ENCODE data around the gene HOXA13. TPM values are rescaled to one million over a fixed set of nuclear protein-coding genes. Genes with fewer than 3 reads are reported as not detected.

HOXA13 gene
- polyA plus RNA-seq, 4 donors, result 0.01 TPM; not detected in 3

- peaks cover 0 to 19% of the 10 kb centered on the region in 2 donors for H3K9me3 ChIP-seq (ENCODE audit: control insufficient read depth in 2 of 2, insufficient read depth in 1 of 2, low read depth in 1 of 2, low read length in 1 of 2)
- H3K4me1 ChIP-seq (ENCODE audit: control insufficient read depth in 3 of 3, insufficient read depth in 2 of 3, low read depth in 1 of 3, low read length in 2 of 3), result peaks cover 0 to 5% (median 0%) of the 10 kb centered on the region in 3 donors
- H3K36me3 ChIP-seq (ENCODE audit: control insufficient read depth in 3 of 3, insufficient read depth in 2 of 3, low read depth in 1 of 3, low read length in 3 of 3), result peaks cover 0 to 9% (median 0%) of the 10 kb centered on the region in 3 donors
- FAIRE-seq (no peak), DNase-seq (peak in 1 of 2 donors; percentile 66)
- peak overlapping the region in 1 of 3 donors; percentile 61 for H3K27ac ChIP-seq (ENCODE audit: low read depth in 1 of 3, low read length in 2 of 3)
- WGBS, 3 donors, result 13 to 20% (median 13%) methylated on average over 25 of the region's 25 CpGs
- H3K4me3 ChIP-seq (ENCODE audit: low read depth in 1 of 3, low read length in 3 of 3), result peak overlapping the region in 1 of 3 donors; percentile 42
- H3K27me3 ChIP-seq (ENCODE audit: control insufficient read depth in 3 of 3, insufficient read depth in 3 of 3, low read length in 3 of 3), result peaks cover 19 to 93% (median 84%) of the 10 kb centered on the region in 3 donors
Measured at GRCh38 chr7:27168265-27168947, 31.5 kb downstream of the HOXA13 start.

DNA sequence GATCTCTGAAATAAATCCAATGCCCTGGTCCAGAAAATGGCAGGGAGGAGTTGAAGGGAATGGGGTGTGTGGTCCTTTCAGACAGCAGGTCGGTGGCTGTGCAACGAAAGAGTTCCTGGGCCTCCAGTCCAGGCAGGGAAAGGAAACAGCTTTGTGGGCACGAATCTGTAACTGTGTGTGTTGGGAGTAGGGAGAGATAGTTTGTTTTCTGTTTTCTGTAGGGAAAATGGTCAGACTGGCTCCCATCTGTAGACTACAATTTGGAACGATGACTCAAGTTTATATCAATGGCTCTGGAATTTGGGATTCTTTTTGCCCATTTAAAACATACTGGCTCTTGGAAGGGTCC, 32.0 kb downstream of the HOXA13 start:
- peaks cover 0 to 5% (median 0%) of the 10 kb centered on the region in 3 donors for H3K4me1 ChIP-seq (ENCODE audit: control insufficient read depth in 3 of 3, insufficient read depth in 2 of 3, low read depth in 1 of 3, low read length in 2 of 3)
- peaks cover 18 to 95% (median 82%) of the 10 kb centered on the region in 3 donors for H3K27me3 ChIP-seq (ENCODE audit: control insufficient read depth in 3 of 3, insufficient read depth in 3 of 3, low read length in 3 of 3)
- H3K27ac ChIP-seq (ENCODE audit: low read depth in 1 of 3, low read length in 2 of 3), result peak overlapping the region in 1 of 3 donors; percentile 61
- FAIRE-seq (no peak), DNase-seq (no peak)
- H3K36me3 ChIP-seq (ENCODE audit: control insufficient read depth in 3 of 3, insufficient read depth in 2 of 3, low read depth in 1 of 3, low read length in 3 of 3), result peaks cover 0 to 11% (median 0%) of the 10 kb centered on the region in 3 donors
- H3K9me3 ChIP-seq (ENCODE audit: control insufficient read depth in 2 of 2, insufficient read depth in 1 of 2, low read depth in 1 of 2, low read length in 1 of 2), result peaks cover 0 to 19% of the 10 kb centered on the region in 2 donors
- 26 to 31% (median 28%) methylated on average over 4 of the region's 4 CpGs for WGBS, 3 donors
- peak overlapping the region in 2 of 3 donors; percentile 9 to 42 for H3K4me3 ChIP-seq (ENCODE audit: low read depth in 1 of 3, low read length in 3 of 3)

DNA sequence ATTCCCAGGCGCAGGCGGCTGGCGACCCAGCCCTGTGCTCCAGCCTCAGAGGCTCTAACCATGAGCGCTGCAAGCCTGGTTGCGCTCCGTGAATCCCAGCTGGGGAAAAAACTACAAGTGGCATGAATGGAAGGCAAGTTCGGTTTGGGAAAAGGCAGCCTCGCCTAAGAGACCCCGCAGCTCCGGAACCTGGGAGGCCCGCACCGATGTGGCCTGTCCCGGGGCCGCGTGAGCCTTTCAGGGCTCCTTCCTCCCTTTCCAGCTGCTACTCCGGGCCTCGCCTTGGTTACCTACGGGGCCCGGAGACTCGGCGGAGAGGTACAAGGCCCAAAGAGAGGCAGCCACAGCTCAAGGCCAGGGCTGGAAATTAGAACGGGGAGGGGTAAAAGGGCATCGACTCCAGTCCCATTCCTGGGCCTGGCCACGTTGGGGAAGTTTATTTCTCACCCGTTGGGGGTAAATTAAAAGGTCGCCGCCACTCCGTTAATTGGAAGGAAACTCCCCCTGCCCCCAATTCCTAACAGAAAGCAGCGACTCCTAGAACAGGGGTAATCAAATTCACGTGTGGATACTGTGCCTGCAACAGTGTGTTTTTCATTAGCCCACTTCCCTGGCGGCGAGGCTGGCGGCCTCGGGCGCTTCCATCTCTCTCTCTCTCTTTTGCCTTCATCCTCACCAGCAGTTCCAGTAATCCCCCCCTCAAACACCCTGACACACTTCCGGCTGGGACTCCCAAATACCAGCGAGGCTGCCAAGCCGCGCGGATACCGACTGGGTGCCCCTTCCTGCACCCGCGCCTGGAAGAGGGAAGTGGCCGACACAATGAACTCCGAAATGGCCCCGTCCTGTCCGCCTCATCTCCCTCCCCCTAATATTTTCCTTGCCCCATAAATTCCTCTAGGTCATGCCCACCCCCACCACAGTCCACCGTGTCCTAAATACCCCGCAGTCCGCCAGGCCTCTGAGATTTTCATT, 33.1 kb downstream of the HOXA13 start:
- Histone ChIP-seq H3K36me3 (ENCODE audit: control insufficient read depth in 3 of 3, insufficient read depth in 2 of 3, low read depth in 1 of 3, low read length in 3 of 3) (peaks cover 0 to 14% (median 0%) of the 10 kb centered on the region in 3 donors), H3K4me1 (ENCODE audit: control insufficient read depth in 3 of 3, insufficient read depth in 2 of 3, low read depth in 1 of 3, low read length in 2 of 3) (peaks cover 0 to 5% (median 0%) of the 10 kb centered on the region in 3 donors), H3K9me3 (ENCODE audit: control insufficient read depth in 2 of 2, insufficient read depth in 1 of 2, low read depth in 1 of 2, low read length in 1 of 2) (peaks cover 0 to 19% of the 10 kb centered on the region in 2 donors), H3K4me3 (ENCODE audit: low read depth in 1 of 3, low read length in 3 of 3) (peak overlapping the region in 2 of 3 donors; percentile 40 to 48), H3K27me3 (ENCODE audit: control insufficient read depth in 3 of 3, insufficient read depth in 3 of 3, low read length in 3 of 3) (peaks cover 17 to 95% (median 75%) of the 10 kb centered on the region in 3 donors), H3K27ac (ENCODE audit: low read depth in 1 of 3, low read length in 2 of 3) (peak overlapping the region in 1 of 3 donors; percentile 54)
- 11 to 20% (median 13%) methylated on average over 49 to 50 of the region's 50 CpGs for WGBS, 3 donors
- no peak for DNase-seq
- FAIRE-seq, result no peak

DNA sequence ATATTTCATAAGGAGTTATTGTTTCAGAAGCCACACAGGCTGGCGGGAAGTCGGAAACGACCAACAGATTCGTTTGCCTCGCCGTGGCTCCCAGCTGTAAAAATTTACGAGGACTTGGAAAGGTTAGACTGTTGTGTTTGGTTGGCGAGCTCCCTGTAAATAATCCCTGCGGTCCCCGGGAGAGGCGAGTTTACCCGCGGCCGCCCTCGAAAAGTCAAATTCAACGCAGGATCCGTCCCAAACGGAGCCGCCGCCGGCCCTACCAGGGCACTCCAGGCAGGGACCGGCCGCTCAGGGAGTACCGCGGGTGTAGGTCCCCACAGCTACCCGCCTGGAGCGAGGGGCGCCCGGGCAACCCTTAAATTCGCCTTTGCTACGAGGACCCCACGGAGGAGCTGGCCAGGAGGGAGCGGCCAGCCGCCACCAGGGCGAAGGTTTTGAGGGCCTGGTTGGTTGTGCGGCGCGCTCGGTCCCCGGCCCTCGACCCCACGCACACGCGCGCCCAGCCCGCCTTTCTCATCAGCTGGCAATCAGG, 33.8 kb downstream of the HOXA13 start:
- FAIRE-seq, result no peak
- 7 to 21% (median 11%) methylated on average over 41 to 46 of the region's 46 CpGs for WGBS, 3 donors
- peaks cover 0 to 12% (median 0%) of the 10 kb centered on the region in 3 donors for H3K36me3 ChIP-seq (ENCODE audit: control insufficient read depth in 3 of 3, insufficient read depth in 2 of 3, low read depth in 1 of 3, low read length in 3 of 3)
- H3K27ac ChIP-seq (ENCODE audit: low read depth in 1 of 3, low read length in 2 of 3), result peak overlapping the region in 1 of 3 donors; percentile 54
- H3K9me3 ChIP-seq (ENCODE audit: control insufficient read depth in 2 of 2, insufficient read depth in 1 of 2, low read depth in 1 of 2, low read length in 1 of 2), result peaks cover 0 to 19% of the 10 kb centered on the region in 2 donors
- peaks cover 0 to 5% (median 0%) of the 10 kb centered on the region in 3 donors for H3K4me1 ChIP-seq (ENCODE audit: control insufficient read depth in 3 of 3, insufficient read depth in 2 of 3, low read depth in 1 of 3, low read length in 2 of 3)
- no peak for DNase-seq
- peak overlapping the region in 2 of 3 donors; percentile 40 to 68 for H3K4me3 ChIP-seq (ENCODE audit: low read depth in 1 of 3, low read length in 3 of 3)
- peaks cover 12 to 95% (median 73%) of the 10 kb centered on the region in 3 donors for H3K27me3 ChIP-seq (ENCODE audit: control insufficient read depth in 3 of 3, insufficient read depth in 3 of 3, low read length in 3 of 3)

- Histone ChIP-seq H3K36me3 (ENCODE audit: control insufficient read depth in 3 of 3, insufficient read depth in 2 of 3, low read depth in 1 of 3, low read length in 3 of 3) (peaks cover 0 to 12% (median 0%) of the 10 kb centered on the region in 3 donors), H3K27ac (ENCODE audit: low read depth in 1 of 3, low read length in 2 of 3) (peak within 1 kb of the TSS in 1 of 3 donors; percentile 54), H3K27me3 (ENCODE audit: control insufficient read depth in 3 of 3, insufficient read depth in 3 of 3, low read length in 3 of 3) (peaks cover 12 to 99% (median 73%) of the 10 kb centered on the region in 3 donors), H3K9me3 (ENCODE audit: control insufficient read depth in 2 of 2, insufficient read depth in 1 of 2, low read depth in 1 of 2, low read length in 1 of 2) (peaks cover 0 to 19% of the 10 kb centered on the region in 2 donors), H3K4me3 (ENCODE audit: low read depth in 1 of 3, low read length in 3 of 3) (peak within 1 kb of the TSS in 2 of 3 donors; percentile 40 to 68), H3K4me1 (ENCODE audit: control insufficient read depth in 3 of 3, insufficient read depth in 2 of 3, low read depth in 1 of 3, low read length in 2 of 3) (peaks cover 0 to 7% (median 0%) of the 10 kb centered on the region in 3 donors)
- DNase-seq, result peak in 1 of 2 donors; percentile 82
- 6 to 14% (median 11%) methylated on average over 71 to 82 of the region's 82 CpGs for WGBS, 3 donors
- no peak for FAIRE-seq
Measured at GRCh38 chr7:27165089-27165995, 34.5 kb downstream of the HOXA13 start, which contains the start of gene HOXA9. Gene HOXA9, minus strand, starts transcription at chr7:27165537. Its CDS starts 80 bp downstream, at chr7:27165457.

GRCh38 chr7:27164367-27165088, 35.4 kb downstream of the HOXA13 start:
- 6 to 13% (median 7%) methylated on average over 47 of the region's 47 CpGs for WGBS, 3 donors
- Histone ChIP-seq H3K36me3 (ENCODE audit: control insufficient read depth in 3 of 3, insufficient read depth in 2 of 3, low read depth in 1 of 3, low read length in 3 of 3) (peaks cover 0 to 12% (median 0%) of the 10 kb centered on the region in 3 donors), H3K4me3 (ENCODE audit: low read depth in 1 of 3, low read length in 3 of 3) (peak overlapping the region in 2 of 3 donors; percentile 40 to 68), H3K4me1 (ENCODE audit: control insufficient read depth in 3 of 3, insufficient read depth in 2 of 3, low read depth in 1 of 3, low read length in 2 of 3) (peaks cover 0 to 11% (median 0%) of the 10 kb centered on the region in 3 donors), H3K27me3 (ENCODE audit: control insufficient read depth in 3 of 3, insufficient read depth in 3 of 3, low read length in 3 of 3) (peaks cover 12 to 99% (median 72%) of the 10 kb centered on the region in 3 donors), H3K27ac (ENCODE audit: low read depth in 1 of 3, low read length in 2 of 3) (peak overlapping the region in 1 of 3 donors; percentile 33), H3K9me3 (ENCODE audit: control insufficient read depth in 2 of 2, insufficient read depth in 1 of 2, low read depth in 1 of 2, low read length in 1 of 2) (peaks cover 0 to 19% of the 10 kb centered on the region in 2 donors)
- no peak for FAIRE-seq
- DNase-seq, result no peak

DNA sequence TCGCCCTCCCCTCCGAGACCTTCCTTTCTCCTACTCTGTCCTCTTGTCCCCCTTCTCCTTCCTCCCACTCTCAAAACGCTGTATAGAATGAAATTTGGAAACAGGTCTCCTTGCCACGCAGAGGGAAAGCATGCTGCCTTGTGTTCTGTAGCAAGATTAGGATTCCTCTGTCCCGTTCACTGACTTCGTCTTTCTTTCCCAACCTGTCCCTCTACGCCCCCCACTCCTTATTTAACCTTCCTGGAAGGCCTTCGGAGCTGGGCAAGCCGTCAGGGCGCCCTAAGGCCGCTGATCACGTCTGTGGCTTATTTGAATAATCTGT, 35.9 kb downstream of the HOXA13 start:
- Histone ChIP-seq H3K27ac (ENCODE audit: low read depth in 1 of 3, low read length in 2 of 3) (peak overlapping the region in 1 of 3 donors; percentile 33), H3K4me1 (ENCODE audit: control insufficient read depth in 3 of 3, insufficient read depth in 2 of 3, low read depth in 1 of 3, low read length in 2 of 3) (peaks cover 0 to 11% (median 0%) of the 10 kb centered on the region in 3 donors), H3K36me3 (ENCODE audit: control insufficient read depth in 3 of 3, insufficient read depth in 2 of 3, low read depth in 1 of 3, low read length in 3 of 3) (peaks cover 0 to 9% (median 0%) of the 10 kb centered on the region in 3 donors), H3K27me3 (ENCODE audit: control insufficient read depth in 3 of 3, insufficient read depth in 3 of 3, low read length in 3 of 3) (peaks cover 10 to 99% (median 73%) of the 10 kb centered on the region in 3 donors), H3K4me3 (ENCODE audit: low read depth in 1 of 3, low read length in 3 of 3) (peak overlapping the region in 2 of 3 donors; percentile 40 to 68), H3K9me3 (ENCODE audit: control insufficient read depth in 2 of 2, insufficient read depth in 1 of 2, low read depth in 1 of 2, low read length in 1 of 2) (peaks cover 0 to 17% of the 10 kb centered on the region in 2 donors)
- no peak for DNase-seq
- 13 to 33% (median 24%) methylated on average over 12 of the region's 12 CpGs for WGBS, 3 donors
- FAIRE-seq, result no peak
